Endothelial cell (in vitro differentiated cells): ENCODE data around the gene IRF4. TPM values are rescaled to one million over a fixed set of nuclear protein-coding genes. Genes with fewer than 3 reads are reported as not detected.

Source experiments
- DNase-seq: peaks from one replicate; pipeline ENCODE4 v3.0.0; 2021; ENCODE audit warnings: low spot score
- H3K27ac Mint-ChIP-seq: one replicate; pipeline ENCODE4 v1.8.0; 2021; ENCODE audit warnings: mixed read lengths, inconsistent platforms; ENCODE audit not compliant: unreplicated experiment
- H3K27me3 Mint-ChIP-seq: one replicate; pipeline ENCODE4 v1.8.0; 2021; ENCODE audit warnings: mild to moderate bottlenecking, moderate library complexity, mixed read lengths, inconsistent platforms; ENCODE audit not compliant: unreplicated experiment
- H3K36me3 Mint-ChIP-seq: one replicate; pipeline ENCODE4 v1.8.0; 2021; ENCODE audit warnings: mild to moderate bottlenecking, low read depth, mixed read lengths, inconsistent platforms; ENCODE audit not compliant: unreplicated experiment
- H3K4me1 Mint-ChIP-seq: one replicate; pipeline ENCODE4 v1.8.0; 2021; ENCODE audit warnings: mild to moderate bottlenecking, mixed read lengths, inconsistent platforms; ENCODE audit not compliant: unreplicated experiment
- H3K4me3 Mint-ChIP-seq: one replicate; pipeline ENCODE4 v1.8.0; 2021; ENCODE audit warnings: mild to moderate bottlenecking, mixed read lengths, inconsistent platforms; ENCODE audit not compliant: unreplicated experiment
- H3K9me3 Mint-ChIP-seq: one replicate; pipeline ENCODE4 v1.8.0; 2021; ENCODE audit warnings: mixed read lengths, inconsistent platforms; ENCODE audit not compliant: unreplicated experiment
- CTCF ChIP-seq: fragments of 200-600 bp; sonication (generic); IDR thresholded peaks from one replicate; pipeline ENCODE4 v1.5.0; 2021; ENCODE audit warnings: antibody characterized with exemption; ENCODE audit not compliant: unreplicated experiment
- total RNA-seq: library from RNA; stranded (reverse); fragmentation: NEBNext Ultra II Directional; extraction: Animal tissue kit (Norgen Biotek cat#: 25700); gene quantifications from one replicate; pipeline ENCODE4 v1.2.1, GENCODE V29; 2021; ENCODE audit not compliant: unreplicated experiment

IRF4 gene
- total RNA-seq, 1 donor from 2014 or later: not detected

- H3K9me3 Mint-ChIP-seq: no peaks in the 10 kb centered on the region
Measured at GRCh38 chr6:402901-403658, 11.5 kb downstream of the IRF4 start.

GRCh38 chr6:403659-404655, 12.4 kb downstream of the IRF4 start:
- peaks cover 4% of the 10 kb centered on the region for H3K36me3 Mint-ChIP-seq
- no peaks in the 10 kb centered on the region for H3K9me3 Mint-ChIP-seq
- peaks cover 2% of the 10 kb centered on the region for H3K27me3 Mint-ChIP-seq

More at GRCh38 chr6:402901-403658, 11.5 kb downstream of the IRF4 start:
- Mint-ChIP-seq H3K4me3 (no peak overlapping the region), H3K36me3 (peaks cover 4% of the 10 kb centered on the region), H3K4me1 (peaks cover 4% of the 10 kb centered on the region), H3K27ac (no peak overlapping the region), H3K27me3 (peaks cover 2% of the 10 kb centered on the region)
- DNase-seq: no peak
- no peak for TF ChIP-seq CTCF

GRCh38 chr6:404685-405423, 13.3 kb downstream of the IRF4 start:
- peaks cover 4% of the 10 kb centered on the region for H3K36me3 Mint-ChIP-seq
- no peak for DNase-seq
- peaks cover 2% of the 10 kb centered on the region for H3K27me3 Mint-ChIP-seq
- no peak for TF ChIP-seq CTCF
- H3K4me1 Mint-ChIP-seq: peaks cover 11% of the 10 kb centered on the region
- H3K4me3 Mint-ChIP-seq: no peak overlapping the region
- no peak overlapping the region for H3K27ac Mint-ChIP-seq
- no peaks in the 10 kb centered on the region for H3K9me3 Mint-ChIP-seq

More at GRCh38 chr6:403659-404655, 12.4 kb downstream of the IRF4 start:
- no peak overlapping the region for H3K27ac Mint-ChIP-seq
- H3K4me1 Mint-ChIP-seq: peaks cover 11% of the 10 kb centered on the region
- TF ChIP-seq CTCF: no peak
- H3K4me3 Mint-ChIP-seq: no peak overlapping the region
- no peak for DNase-seq

- peaks cover 2% of the 10 kb centered on the region for H3K27me3 Mint-ChIP-seq
- H3K4me3 Mint-ChIP-seq: no peak overlapping the region
- TF ChIP-seq CTCF: no peak
- peak overlapping the region; percentile 74 for H3K27ac Mint-ChIP-seq
- no peak for DNase-seq
- no peaks in the 10 kb centered on the region for H3K9me3 Mint-ChIP-seq
- H3K36me3 Mint-ChIP-seq: peaks cover 4% of the 10 kb centered on the region
- peaks cover 16% of the 10 kb centered on the region for H3K4me1 Mint-ChIP-seq
Measured at GRCh38 chr6:408148-408547, 16.6 kb downstream of the IRF4 start.
